HEK293 (cell line): Measurements from ENCODE around the gene REPS2.

ENCODE experiments used
- CTCF ChIP-seq: fragments of 450-650 bp; formaldehyde crosslinking; IDR thresholded peaks from 2 replicates; pipeline ENCODE4 v1.5.1; 2016; ENCODE audit warnings: missing biosample characterization, missing genetic modification characterization
- HOXA7 ChIP-seq: sonication (generic); formaldehyde crosslinking; IDR thresholded peaks from 2 replicates; pipeline ENCODE4 v1.8.1; 2022; ENCODE audit warnings: missing genetic modification reagents, borderline replicate concordance
- HOXC10 ChIP-seq: sonication (generic); formaldehyde crosslinking; IDR thresholded peaks from 2 replicates; pipeline ENCODE4 v1.8.1; 2023; ENCODE audit warnings: mild to moderate bottlenecking, missing genetic modification reagents
- TCF7L2 ChIP-seq: IDR thresholded peaks from 2 replicates; pipeline ENCODE4 v1.6.1; 2011; ENCODE audit warnings: low read depth, mild to moderate bottlenecking, inconsistent platforms, low read length, moderate library complexity, borderline replicate concordance
- ZBTB7A ChIP-seq: fragments of 450-650 bp; formaldehyde crosslinking; IDR thresholded peaks from 2 replicates; pipeline ENCODE4 v1.5.1; 2016; ENCODE audit warnings: low read depth, missing biosample characterization, missing genetic modification characterization

- no peak for TF ChIP-seq CTCF (tag by site-specific recombination)
- TF ChIP-seq HOXA7 = no peak
- TF ChIP-seq ZBTB7A = no peak
- TF ChIP-seq HOXC10 = no peak
- TF ChIP-seq TCF7L2 = no peak
These were observed 88.7 kb downstream of the REPS2 start for GRCh38 chrX:17035111-17035510.
